HG03108 (cell line): ENCODE data around the gene CNTNAP5.

Source experiments
- ATAC-seq: cut with Tn5 transposase; IDR thresholded peaks from one replicate; pipeline ENCODE4 v1.9.1; 2021; ENCODE audit warnings: moderate library complexity; ENCODE audit not compliant: unreplicated experiment

Gene CNTNAP5

DNA sequence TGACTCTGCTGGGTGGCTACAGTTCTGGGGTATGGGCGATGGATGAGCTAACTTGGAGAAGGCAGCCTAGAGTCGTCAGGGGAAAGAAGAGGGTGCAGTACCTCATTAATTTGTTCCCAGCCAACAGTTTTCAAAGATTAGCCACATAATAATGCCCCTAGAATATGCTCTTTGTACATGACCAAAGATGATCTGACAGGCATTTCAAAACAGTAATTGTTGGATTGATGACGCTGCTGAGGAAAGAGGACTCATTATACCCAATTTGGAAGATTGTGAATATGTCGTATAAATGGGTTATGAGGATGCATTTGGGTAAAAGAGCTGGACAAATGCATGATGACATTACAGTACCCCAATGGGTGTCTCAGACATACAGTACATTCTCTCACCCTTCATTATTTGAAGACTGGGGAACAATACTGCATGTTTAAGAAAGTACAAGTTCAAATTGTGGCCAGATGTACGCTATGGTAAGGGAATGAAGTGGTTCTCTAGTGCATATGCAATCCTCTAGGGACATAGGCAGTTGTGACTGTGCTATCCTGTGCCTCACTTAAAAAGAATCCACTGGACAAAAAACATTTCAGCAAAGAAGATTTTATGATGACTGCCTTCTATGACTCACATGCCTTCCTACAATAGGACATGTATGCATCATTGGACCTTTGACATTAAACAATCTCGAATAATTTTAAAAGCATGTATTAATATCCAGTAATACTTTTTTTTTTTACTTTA, 233.2 kb downstream of the CNTNAP5 start:
- ATAC-seq = no peak

DNA sequence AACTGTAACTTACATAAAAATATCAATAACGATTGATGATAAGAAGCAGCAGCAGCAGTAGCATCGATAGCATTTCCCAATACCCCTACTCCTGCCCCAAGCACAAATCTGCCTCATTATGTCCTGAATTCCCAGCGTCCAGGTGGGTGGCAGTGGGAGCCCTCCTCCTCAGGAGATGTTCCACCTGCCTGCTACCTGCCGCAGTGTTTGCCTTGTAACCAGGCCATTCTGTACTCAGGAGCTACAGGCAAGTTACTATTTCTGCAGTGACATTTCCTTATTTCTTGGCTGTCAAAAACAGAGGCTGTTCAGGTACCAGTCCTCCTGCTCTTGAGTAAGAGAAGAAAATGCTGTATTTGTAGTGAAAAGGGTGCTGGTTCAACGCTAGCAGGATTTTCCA, 236.4 kb downstream of the CNTNAP5 start:
- ATAC-seq = no peak

DNA sequence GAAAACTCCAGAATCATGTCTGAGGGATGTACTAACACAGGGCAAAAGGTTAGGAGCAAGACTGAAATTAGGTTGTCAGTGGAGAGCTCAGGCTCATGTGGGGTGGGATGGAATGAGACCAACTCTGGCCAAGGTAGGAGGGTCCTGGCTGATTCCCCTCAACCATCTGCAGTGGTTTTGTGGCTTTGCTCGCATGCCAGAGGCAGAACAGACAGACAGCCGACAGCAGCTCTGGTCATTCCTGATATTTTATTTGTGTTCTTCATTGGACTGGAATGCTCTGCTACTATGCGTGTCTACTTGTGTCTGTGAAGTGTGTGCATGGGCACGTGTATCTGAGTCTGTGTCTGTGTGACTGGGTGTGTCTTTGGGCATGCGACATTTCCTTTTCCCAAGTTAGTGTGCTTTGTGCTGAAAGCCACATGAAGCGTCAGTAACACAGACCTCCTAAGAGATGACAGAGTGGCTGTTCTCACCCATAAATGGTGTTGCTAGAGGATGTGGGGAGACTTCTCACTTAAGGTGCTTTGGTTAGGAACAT, 239.5 kb downstream of the CNTNAP5 start:
- no peak for ATAC-seq

DNA sequence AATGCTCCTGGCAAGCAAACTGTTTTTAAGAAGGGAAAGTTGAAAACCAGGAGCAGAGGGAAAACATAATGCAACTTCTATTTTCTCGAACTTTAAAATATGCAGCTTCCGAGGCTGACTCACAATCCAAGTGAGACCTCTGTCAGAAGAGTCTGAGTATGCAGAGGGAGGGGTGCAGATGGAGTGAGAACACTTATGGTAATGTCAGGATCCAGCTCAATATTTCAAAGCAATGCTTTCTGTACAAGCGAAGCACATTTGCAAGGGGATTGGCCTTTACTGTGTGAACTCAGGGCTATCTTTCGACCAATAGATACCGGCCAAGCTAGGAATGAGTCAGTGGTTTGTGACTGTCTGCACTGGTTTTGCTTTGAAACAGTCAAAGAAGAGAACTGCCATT, 242.7 kb downstream of the CNTNAP5 start:
- no peak for ATAC-seq

DNA sequence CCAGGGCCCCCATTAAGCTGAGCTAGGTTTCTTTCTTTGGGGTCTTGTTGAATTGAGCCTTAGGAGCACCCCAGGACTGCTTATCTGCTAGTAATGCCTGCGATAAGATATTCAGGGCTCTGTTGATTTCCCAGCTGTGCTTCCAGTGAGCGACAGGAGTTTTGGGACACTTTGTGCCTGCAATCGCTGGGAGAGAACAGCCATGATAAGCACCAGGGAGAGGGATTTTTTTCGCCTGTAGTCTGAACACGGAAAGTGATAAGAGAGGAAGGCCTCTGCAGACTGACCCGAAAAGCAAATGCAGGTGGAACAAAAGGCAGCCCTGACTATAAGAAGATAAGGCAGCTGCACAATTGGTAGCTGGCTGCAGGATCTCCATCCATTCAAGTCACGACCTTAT, 244.3 kb downstream of the CNTNAP5 start:
- no peak for ATAC-seq

DNA sequence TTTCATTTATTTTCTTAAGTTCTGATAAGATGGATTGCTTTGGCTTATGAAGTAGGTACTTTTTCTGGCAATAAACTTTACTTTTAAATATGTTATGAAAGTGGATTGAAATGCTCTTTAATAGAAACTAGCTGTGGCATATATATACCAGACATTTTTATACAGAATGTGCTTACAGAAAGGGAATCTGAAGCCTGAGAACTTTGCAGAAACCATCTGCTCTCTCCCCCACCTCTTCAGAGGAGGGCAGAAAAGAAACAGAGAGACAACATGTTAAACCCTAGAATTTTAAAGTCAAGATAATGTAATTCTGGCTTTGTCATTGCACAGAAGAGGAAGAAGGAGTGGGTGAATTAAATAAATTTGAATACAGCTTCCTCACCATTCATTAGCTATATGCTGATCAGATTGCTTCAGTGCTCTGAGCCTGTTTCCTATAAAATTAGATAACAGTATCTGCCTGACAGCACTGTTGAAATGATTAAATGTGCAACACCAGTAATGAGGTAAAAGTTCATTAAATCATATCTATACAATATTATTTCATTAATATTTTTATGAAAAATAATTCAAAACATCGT, 247.3 kb downstream of the CNTNAP5 start:
- ATAC-seq = no peak

DNA sequence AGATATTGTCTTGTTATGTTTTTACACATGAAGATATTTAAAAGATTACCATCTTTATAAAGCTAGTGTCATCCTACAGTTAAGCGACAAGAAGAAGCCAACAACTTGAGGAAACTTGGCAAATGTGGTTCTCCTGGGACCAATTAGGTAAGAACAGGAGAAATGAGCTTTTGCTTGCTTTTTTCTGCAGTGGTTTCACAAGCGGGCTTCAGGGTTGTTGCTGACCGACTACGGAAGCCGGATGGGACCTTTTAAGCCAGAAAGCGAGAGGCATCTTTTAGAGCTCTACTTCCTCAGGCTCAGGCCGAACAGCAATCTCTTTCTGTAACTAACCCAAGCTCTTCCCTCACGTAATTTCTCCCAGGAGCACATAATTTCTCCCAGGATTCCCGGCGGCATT, 256.5 kb downstream of the CNTNAP5 start:
- ATAC-seq = no peak

DNA sequence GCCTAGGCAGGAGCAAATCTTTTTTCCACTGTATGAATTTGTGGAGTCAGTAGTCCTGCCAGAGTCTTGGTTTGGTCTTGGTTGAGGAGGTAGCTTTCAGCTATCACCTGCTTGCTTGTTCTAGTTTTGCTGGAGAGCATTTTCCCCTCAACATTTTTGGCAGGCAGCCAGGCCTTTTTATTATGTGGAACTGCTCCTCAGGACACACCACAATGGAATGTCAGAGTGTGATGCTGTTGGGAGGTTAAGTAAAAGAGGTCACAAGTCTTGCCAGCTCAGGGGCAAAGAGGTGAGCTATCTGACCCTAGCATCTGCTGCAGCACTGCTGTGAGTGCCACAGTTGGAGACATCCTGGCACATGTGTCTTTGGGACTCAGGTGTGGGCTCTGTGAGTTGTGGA, 258.0 kb downstream of the CNTNAP5 start:
- no peak for ATAC-seq

DNA sequence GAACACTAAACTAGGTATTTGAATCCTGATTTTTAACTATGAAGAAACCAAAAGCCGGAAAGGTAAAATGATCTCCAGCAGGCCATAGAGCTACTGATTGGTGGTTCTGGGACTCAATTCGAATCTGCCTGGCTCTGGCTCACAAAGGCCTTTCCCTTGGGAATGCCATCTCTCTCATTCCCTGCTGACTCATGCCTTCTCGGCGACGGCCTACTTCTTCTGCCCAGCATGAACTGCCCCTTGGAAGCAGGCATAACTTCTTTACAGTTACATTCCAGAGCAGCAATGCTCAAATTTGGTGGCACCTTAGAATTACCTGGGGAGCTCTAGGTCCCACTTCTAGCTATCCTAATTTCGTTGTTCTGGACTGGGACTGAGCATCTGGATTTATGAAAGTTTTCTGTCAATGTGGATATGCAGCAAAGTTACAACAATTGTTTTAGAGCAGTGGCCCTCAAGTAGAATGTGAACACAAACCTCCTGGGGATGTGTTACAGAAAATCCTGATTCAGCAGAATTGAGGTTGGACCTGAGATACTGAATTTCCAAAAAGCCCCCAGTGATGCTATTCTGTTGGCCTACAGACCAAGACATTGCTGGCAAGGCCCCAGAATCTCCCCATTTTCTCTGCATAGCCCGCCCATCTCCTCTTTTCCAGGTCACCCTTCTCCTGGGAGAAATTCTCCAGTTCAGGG, 261.1 kb downstream of the CNTNAP5 start:
- no peak for ATAC-seq

DNA sequence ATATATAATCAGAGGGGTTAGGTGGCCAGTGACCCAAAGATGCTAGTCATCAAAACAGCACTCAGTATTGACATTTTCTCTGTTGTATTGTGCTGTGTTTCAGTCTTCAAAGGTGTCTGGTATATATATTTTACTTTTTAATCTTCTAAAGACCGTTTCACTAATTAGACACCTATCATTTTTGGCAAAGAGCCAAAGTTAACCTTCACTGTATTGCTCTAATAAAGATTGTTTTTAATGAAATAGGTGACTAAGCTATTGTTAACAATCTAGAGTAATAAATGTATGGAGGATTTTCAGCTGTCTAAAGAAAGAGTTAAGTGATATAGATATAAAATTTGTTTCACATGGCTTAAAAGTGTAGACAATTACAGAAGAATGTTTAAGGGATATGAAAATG, 264.0 kb downstream of the CNTNAP5 start:
- no peak for ATAC-seq

DNA sequence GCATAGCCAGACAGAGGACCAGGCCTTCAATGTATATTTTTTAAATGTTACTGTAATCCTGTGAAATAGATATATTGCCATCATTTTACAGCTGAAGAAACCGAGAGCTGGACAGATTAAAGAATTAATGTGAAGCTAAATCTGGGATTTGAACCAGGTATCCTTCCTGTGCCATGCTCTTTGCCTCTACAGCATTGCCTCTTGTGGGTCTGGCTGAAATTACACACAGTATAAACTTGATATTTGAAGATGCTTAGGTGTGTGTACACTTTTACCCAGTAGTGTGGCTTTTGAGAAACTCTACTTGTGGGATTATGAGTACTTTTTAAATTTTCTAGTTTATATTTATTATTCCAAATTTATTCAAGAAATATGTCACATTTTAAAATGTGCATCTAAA, 264.5 kb downstream of the CNTNAP5 start:
- no peak for ATAC-seq

DNA sequence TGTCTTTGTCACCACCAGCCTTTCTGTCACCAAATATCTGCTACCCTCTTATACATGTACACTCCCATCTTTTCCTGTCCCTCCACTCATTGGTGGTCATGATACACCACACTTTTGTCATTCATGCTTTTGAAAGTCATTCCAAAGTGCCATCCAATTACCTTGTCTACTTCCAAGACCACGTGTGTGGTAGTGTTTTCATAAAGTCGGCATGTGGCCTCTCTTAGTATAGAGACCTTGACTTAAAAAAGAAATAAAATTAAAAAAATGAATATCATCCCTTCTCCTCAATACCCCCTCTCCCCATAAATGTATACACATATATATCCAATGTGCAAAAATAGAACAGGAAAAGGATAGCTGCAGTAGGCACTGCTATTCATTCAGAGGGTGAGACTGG, 271.4 kb downstream of the CNTNAP5 start:
- no peak for ATAC-seq

DNA sequence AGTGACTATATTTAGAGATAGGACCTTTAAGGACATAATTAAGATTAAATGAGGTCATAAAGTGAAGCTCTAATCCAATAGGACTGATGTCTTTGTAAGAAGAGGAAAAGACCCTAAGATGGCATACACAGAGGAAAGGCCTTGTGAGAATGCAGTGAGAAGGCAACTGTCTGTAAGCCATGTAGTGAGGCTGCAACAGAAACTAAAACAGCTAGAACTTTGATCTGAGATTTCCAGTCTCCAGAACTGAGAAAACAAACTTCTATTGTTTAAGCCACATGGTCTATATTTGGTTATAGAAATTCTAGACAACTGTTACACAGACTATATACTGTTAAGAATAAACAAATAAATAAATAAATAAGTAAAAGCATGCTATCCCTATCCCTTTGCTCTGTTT, 276.8 kb downstream of the CNTNAP5 start:
- no peak for ATAC-seq

DNA sequence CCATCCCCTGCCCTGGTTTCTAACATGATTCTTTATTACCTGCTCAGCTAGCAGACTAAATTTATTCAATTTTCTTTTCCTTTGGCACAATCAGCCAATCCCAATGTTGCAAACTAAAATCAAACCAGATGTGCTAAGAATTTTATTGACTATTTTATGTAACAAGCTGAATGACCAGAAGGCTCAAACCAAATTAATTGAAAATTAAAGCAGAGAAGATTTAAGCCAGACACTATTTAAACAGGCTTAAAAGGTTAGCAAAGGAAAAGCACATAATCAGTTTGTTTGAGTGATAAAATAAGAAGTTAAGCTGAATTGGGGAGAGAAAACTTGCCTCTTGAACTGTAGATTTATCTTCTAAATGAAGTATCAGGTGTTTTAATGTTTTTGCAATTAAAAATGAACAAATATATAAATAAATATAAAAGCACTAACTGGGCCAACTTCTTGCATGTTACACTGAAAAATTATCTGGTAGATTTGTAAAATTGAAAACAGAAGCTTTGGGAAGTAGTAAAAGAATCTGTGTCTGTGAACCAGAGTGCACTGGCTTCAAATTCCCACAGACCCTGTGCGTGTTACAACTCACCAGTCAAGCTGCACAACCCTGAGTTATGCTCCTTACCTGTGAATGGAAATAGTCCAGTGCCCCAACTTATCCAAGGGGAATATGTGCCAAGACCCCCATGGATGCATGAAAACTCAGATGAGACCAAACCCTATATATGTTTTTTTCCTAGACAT, 283.4 kb downstream of the CNTNAP5 start:
- no peak for ATAC-seq

DNA sequence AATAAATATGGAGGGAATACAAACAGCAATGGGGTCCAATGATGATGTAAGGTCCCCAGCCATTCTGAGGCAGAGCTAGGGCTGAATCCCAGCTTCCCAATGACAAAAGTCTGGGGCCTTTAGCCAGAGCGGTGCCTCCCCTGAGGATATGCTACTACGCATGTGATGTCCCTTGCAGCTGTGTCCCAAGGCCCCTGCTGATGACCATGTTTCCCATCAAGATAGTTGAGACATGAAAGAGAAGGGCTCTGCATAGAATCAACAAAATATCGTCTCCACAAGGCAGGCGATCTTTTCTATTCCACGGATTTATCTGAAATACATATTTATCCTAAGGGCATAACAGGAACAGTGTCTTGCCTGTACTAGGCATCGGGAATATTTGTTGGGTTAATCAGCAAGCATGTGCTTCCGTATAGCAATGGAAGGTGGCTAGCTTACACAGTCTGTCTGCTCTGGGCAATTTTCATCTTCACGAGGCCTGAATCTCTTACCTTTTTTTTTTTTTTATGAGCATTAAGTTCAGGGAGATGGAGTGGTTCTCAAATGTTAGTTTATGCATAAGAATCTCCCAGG, 284.6 kb downstream of the CNTNAP5 start:
- no peak for ATAC-seq

DNA sequence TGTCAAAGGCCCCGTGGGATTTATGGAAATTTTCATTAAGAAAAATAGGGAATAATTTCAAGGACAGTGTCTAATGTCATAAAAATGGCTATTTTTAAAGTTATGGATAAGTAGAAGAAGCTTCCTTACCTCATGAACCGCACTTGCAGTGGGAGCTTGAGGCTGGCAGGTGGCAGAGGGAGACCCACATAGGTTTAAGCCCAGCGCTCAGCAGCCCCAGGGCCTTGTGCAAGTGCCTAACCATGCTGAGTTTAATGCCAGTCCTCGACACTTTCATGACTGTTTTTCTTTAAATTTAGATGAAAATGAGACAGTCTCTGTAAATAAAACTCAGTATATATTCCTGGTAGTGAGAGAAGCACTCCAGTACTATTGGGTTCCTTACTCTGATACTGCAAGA, 285.6 kb downstream of the CNTNAP5 start:
- no peak for ATAC-seq

DNA sequence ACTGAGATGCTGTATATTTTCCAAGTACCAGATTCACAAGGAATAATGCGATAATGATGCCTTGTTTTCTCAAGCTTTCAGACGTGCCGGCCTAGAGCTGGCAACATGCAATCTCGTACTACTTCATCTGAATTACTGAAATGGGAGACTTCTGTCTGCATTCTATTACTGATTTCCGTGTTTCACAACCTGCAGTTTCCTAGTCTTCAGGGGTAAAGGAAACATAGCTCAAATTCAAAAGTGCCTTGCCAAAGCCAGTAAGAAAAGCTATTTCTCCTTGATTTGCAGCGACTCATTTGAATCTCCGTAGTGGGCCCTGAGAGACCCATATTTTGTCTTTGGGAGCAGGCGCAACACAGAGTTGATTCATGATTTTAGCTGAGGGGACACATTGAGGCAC, 289.0 kb downstream of the CNTNAP5 start:
- no peak for ATAC-seq

DNA sequence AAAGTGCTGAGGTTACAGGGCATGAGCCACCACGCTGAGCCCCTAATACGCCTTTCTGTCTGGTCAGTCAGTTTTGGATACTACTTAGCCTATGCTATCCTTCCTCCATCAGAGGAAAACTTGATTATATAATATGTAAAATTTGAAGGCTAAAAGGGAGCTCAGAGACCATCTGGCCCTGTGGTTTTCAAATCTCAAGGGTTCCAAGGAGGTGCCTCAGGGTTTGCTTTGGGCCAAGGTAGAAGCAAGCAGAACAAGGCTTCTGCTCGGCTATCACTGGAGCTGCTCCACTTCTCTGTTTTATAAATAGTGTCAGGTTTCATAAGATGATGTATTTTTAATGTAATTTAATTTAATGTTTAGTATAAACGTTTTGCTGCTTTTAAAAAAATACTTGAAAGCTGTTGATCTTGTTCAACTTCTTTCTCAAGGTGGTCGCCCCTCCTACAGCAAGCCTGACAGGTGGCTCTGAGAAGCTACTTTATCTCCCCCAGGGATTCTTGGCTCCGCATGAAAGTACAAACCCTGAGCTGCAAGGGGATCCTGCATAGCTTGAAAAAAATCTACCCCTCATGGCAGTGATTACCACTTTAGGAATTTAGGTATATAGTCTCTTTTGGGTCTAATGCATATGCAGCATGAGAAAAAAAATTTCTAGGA, 290.3 kb downstream of the CNTNAP5 start:
- no peak for ATAC-seq

DNA sequence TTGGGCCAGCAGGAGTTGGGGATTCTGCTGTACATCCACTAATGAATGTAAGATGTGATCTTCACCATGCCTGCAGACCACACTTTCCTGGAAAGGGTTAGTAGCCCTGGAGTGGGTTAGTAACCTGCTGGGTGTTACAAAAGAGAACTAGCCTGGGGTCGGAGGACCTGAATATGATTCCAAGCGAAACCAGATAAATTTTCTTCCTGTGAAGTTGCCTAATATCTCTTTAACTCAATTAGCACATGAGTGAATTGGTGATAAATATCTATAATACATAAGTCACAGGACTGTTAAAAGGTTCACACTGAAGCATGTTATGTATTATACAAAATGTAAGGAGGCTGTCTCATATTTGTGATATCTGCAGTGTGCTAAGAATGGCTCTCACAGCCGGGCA, 291.0 kb downstream of the CNTNAP5 start:
- ATAC-seq = no peak

DNA sequence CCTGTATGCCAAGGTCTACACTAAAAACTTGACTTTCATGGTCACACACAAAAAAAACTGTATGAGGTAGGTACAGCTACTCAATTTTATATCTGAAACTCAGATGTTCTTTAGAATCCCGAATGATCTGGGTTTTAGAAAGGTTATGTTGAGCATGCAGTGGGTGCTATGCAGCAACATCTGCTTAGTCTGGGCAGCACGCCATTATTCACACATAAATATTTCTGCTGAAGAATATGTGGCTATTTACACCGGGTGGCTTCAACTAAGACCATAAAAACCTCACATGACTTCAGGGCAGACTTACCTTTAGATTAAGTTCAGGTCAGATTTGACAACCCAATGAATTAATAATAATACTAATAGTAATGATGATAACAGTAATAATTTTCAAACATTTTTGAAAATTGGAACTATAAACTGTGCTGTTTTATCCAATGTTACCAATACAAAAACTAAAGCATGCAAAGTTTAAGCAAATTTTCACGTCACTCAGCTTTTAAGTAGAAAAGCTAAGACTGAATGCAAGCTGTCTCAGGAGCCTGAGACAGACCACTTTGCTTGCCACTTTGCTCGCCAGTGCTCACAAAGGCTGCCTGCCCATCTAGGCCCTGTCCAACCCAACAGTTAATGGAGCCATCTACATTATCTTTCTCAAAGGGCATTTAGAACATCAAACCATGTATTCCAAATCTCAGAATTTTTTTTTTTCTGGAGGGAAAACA, 292.0 kb downstream of the CNTNAP5 start:
- ATAC-seq = no peak
